Measurements from ENCODE around the gene PRMT1.

- no peak for TF ChIP-seq POLR2A (IDR thresholded peaks at IDR 0.05; ENCODE audit: low read depth)
- TF ChIP-seq CTCF (IDR thresholded peaks at IDR 0.05), result no peak
Observed at GRCh38 chr19:49657493-49658138, 19.5 kb upstream of the PRMT1 start.

Data from esophagus muscularis mucosa (tissue), 3 donors.